SU-DHL-6 (cell line): ENCODE measurements around the gene MFSD11.

Experiments
- H2AFZ ChIP-seq: fragments of 200-600 bp; sonication (generic); 2 replicates; pipeline ENCODE4 v1.6.1; 2014; ENCODE audit warnings: low read depth, mild to moderate bottlenecking, moderate library complexity, mixed read lengths, antibody characterized with exemption, low read length; ENCODE audit not compliant: severe bottlenecking
- H3F3A ChIP-seq: fragments of 200-600 bp; shearing (Covaris generic); 2 replicates; pipeline ENCODE4 v1.6.0; 2016; ENCODE audit warnings: antibody characterized with exemption, mild to moderate bottlenecking; ENCODE audit not compliant: insufficient read depth
- H3K27ac ChIP-seq: fragments of 200-600 bp; sonication (generic); 2 replicates; pipeline ENCODE4 v1.5.1; 2016; ENCODE audit warnings: low read depth, mild to moderate bottlenecking, low read length, moderate library complexity, mixed read lengths
- H3K27me3 ChIP-seq: fragments of 200-600 bp; sonication (generic), shearing (Covaris generic); 2 replicates; pipeline ENCODE4 v1.6.0; 2014; ENCODE audit warnings: mild to moderate bottlenecking, low read length
- H3K36me3 ChIP-seq: fragments of 200-600 bp; sonication (generic); 2 replicates; pipeline ENCODE4 v1.6.1; 2014; ENCODE audit warnings: mild to moderate bottlenecking, low read length, mixed read lengths
- H3K4me2 ChIP-seq: fragments of 300-600, 200-600 bp; shearing (Covaris generic), sonication (generic); 2 replicates; pipeline ENCODE4 v1.6.0; 2014; ENCODE audit warnings: low read length, low read depth, mild to moderate bottlenecking; ENCODE audit not compliant: poor library complexity, severe bottlenecking
- H3K4me3 ChIP-seq: fragments of 200-600 bp; sonication (generic); 2 replicates; pipeline ENCODE4 v1.5.1; 2014; ENCODE audit warnings: antibody characterized with exemption, low read length, mild to moderate bottlenecking, mixed read lengths; ENCODE audit not compliant: insufficient read depth, poor library complexity, severe bottlenecking
- H3K79me2 ChIP-seq: fragments of 200-600 bp; sonication (generic); 2 replicates; pipeline ENCODE4 v1.6.1; 2014; ENCODE audit warnings: mild to moderate bottlenecking, low read length, moderate library complexity; ENCODE audit not compliant: insufficient read depth
- H3K9ac ChIP-seq: fragments of 200-600 bp; sonication (generic); 2 replicates; pipeline ENCODE4 v1.7.0; 2014; ENCODE audit warnings: mild to moderate bottlenecking, low read length
- H3K9me2 ChIP-seq: fragments of 200-600 bp; sonication (generic); replicated peaks from 2 replicates; pipeline ENCODE4 v1.6.1; 2014; ENCODE audit warnings: low read length; ENCODE audit not compliant: insufficient read depth
- H3K9me3 ChIP-seq: fragments of 200-600 bp; sonication (generic); 2 replicates; pipeline ENCODE4 v1.6.1; 2014; ENCODE audit warnings: low read length, mixed read lengths; ENCODE audit not compliant: insufficient read depth
- H4K20me1 ChIP-seq: fragments of 200-600 bp; sonication (generic); 2 replicates; pipeline ENCODE4 v1.6.1; 2014; ENCODE audit warnings: low read depth, mild to moderate bottlenecking, antibody characterized with exemption, low read length, moderate library complexity, mixed read lengths
- EZH2phosphoT487 ChIP-seq: fragments of 200-600 bp; sonication (generic), shearing (Covaris generic); conservative IDR thresholded peaks from 2 replicates; pipeline ENCODE4 v1.6.1; 2018; ENCODE audit warnings: mild to moderate bottlenecking, antibody characterized with exemption, low read length, moderate library complexity, mixed read lengths
- TF ChIP-seq, protein P1 (sequence below): fragments of 200-600 bp; sonication (generic); IDR thresholded peaks from one replicate; pipeline ENCODE4 v1.5.1; 2017; ENCODE audit warnings: antibody characterized with exemption, mild to moderate bottlenecking, low read length, moderate library complexity; ENCODE audit not compliant: insufficient read depth, poor library complexity, severe bottlenecking

Gene MFSD11

DNA sequence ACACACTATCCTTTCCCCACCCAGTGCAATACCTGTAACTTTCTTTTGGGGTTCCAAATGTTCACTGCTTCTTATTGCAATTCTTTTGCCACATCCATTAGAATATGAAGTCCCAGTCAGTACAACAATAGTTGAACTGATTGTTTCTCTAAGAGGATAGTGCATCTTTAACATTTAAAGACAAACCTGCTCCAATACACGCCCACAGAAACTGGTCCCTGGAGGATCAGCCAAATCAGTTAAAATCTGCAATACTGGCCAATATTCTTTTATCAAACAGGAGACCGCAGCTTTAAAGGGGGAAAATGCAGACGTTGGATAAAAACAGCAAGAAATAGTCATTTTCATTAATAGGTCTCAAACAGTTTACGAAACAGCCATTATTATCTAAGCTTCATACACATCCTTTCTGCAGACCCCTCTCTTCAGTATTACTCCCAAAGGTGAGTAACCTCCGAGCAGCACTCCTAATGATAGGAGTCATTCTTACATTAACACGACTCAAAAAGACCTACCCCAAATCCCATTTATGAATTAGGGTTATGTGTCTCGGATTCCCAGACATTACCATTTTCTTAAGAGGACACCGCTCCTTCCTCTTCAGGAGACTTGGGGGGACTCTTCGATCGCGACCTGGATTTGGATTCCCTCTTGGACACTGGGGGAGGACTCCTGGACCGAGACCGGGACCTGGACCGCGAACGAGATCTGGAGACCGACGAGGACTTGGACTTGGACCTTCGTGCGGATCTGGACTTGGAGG, 2.2 kb upstream of the MFSD11 start:
- Histone ChIP-seq H2AFZ (no peak overlapping the region), H4K20me1 (peaks cover 19% of the 10 kb centered on the region), H3K9ac (peak overlapping the region; percentile 100), H3K36me3 (peaks cover 45% of the 10 kb centered on the region), H3K4me3 (peak overlapping the region; percentile 99), H3K4me2 (peak overlapping the region; percentile 98), H3K9me3 (no peaks in the 10 kb centered on the region), H3K27me3 (no peaks in the 10 kb centered on the region), H3F3A (peaks cover 54% of the 10 kb centered on the region), H3K9me2 (no peaks in the 10 kb centered on the region), H3K27ac (peak overlapping the region; percentile 94), H3K79me2 (peaks cover 74% of the 10 kb centered on the region)
- no peak for TF ChIP-seq EZH2phosphoT487
- TF ChIP-seq, protein P1, sequence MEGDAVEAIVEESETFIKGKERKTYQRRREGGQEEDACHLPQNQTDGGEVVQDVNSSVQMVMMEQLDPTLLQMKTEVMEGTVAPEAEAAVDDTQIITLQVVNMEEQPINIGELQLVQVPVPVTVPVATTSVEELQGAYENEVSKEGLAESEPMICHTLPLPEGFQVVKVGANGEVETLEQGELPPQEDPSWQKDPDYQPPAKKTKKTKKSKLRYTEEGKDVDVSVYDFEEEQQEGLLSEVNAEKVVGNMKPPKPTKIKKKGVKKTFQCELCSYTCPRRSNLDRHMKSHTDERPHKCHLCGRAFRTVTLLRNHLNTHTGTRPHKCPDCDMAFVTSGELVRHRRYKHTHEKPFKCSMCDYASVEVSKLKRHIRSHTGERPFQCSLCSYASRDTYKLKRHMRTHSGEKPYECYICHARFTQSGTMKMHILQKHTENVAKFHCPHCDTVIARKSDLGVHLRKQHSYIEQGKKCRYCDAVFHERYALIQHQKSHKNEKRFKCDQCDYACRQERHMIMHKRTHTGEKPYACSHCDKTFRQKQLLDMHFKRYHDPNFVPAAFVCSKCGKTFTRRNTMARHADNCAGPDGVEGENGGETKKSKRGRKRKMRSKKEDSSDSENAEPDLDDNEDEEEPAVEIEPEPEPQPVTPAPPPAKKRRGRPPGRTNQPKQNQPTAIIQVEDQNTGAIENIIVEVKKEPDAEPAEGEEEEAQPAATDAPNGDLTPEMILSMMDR: no peak

DNA sequence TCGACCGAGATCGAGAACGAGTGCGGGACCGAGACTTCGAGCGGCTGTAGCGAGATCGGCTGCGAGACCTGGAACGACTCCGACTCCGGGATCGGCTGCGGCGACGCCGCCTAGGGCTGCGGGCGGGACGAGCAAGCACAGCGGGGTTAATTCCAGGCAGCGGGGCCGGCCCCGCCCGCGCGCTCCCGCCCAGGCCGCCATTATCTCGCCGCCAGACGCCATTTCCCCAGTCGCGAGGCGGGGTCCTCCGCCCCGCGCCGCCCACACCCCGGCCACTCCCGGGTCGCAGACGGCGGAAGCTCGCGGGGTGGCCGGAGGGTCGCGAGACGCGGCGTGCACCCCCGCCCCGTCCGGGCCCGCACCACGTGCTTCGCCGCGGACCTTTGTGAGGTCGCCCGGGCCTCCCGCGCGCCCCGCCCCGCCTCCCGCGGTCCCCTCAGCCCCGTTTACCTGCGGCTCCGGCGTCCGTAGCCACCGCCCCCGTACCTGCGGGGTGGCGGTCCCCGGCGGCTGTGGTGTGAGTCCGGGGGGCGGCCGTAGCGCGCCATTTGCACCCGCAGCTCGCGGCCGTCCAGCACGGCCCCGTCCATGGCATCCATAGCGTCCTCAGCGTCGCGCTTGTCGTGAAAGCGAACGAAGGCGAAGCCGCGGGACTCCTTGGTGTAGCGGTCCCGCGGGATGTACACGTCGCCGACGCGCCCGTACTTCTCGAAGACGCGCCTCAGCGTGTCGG, 1.4 kb upstream of the MFSD11 start:
- Histone ChIP-seq H2AFZ (no peak overlapping the region), H3K9me2 (no peaks in the 10 kb centered on the region), H3F3A (peaks cover 48% of the 10 kb centered on the region), H3K36me3 (peaks cover 48% of the 10 kb centered on the region), H3K4me2 (peak overlapping the region; percentile 98), H3K9me3 (no peaks in the 10 kb centered on the region), H4K20me1 (peaks cover 19% of the 10 kb centered on the region), H3K4me3 (peak overlapping the region; percentile 99), H3K79me2 (peaks cover 70% of the 10 kb centered on the region), H3K9ac (peak overlapping the region; percentile 100), H3K27ac (peak overlapping the region; percentile 94), H3K27me3 (no peaks in the 10 kb centered on the region)
- TF ChIP-seq, protein P1: no peak
- TF ChIP-seq EZH2phosphoT487: no peak

DNA sequence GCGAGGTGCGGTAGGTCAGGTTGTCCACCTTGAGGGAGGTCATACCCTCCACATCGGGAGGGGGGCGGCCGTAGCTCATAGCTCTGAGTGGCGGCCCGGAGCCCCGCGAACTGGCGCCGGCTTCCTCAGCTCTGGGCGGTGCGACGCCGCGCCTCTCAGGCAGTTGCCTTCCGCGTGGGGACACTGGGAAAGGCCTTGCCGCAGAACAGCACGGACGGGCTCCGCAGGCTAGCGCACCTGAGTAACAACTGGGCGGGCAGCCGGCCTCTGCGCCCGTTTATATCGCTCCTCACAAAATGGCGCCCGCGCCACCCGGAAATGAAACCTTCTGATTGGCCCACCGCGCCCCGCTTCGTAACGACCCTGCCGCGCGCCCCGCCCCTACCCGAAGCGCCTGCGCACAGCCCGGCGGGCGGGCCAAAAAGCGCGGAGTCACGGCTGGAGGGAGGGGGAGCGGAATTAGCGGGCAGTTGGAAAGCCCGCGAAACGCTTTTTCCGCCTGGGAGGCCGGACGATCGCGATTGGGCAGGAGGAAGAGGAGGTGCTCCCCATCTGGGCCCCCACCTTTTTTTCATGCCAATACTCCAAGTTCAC, 740 bp upstream of the MFSD11 start, which contains the start of gene SRSF2:
Gene SRSF2, minus strand, starts transcription at position 250 of the 594 bp plus-strand sequence. Its CDS starts 171 bp downstream, at position 79.
- H3K27ac ChIP-seq: peak within 1 kb of the TSS; percentile 94
- H4K20me1 ChIP-seq: peaks cover 19% of the 10 kb centered on the region
- TF ChIP-seq, protein P1: no peak
- no peak for TF ChIP-seq EZH2phosphoT487
- peak within 1 kb of the TSS; percentile 77 for H2AFZ ChIP-seq
- H3K9me3 ChIP-seq: no peaks in the 10 kb centered on the region
- peaks cover 41% of the 10 kb centered on the region for H3F3A ChIP-seq
- peaks cover 66% of the 10 kb centered on the region for H3K79me2 ChIP-seq
- H3K9ac ChIP-seq: peak within 1 kb of the TSS; percentile 100
- no peaks in the 10 kb centered on the region for H3K9me2 ChIP-seq
- peaks cover 48% of the 10 kb centered on the region for H3K36me3 ChIP-seq
- H3K27me3 ChIP-seq: no peaks in the 10 kb centered on the region
- H3K4me2 ChIP-seq: peak within 1 kb of the TSS; percentile 98
- peak within 1 kb of the TSS; percentile 99 for H3K4me3 ChIP-seq
